IMR-90 (cell line): ENCODE data around the gene SLAMF9. TPM values are rescaled to one million over a fixed set of nuclear protein-coding genes. Genes with fewer than 3 reads are reported as not detected.
A peak's percentile ranks its signal among the peaks of the same experiment; 100 is the strongest.

ENCODE experiments used
- ATAC-seq: fragments of 200-7000 bp; cut with Tn5 transposase; 2 replicates; pipeline ENCODE4 v1.9.1; 2020; ENCODE audit warnings: low read depth, mild to moderate bottlenecking, moderate library complexity
- BruUV-seq: library from RNA; stranded (reverse); fragments of 400-500 nt; replicated peaks from 2 replicates; lab custom pipeline; 2021; lab: Mats Ljungman, UMichigan
- CTCF ChIA-PET: fragments of 300-600 bp; formaldehyde crosslinking; extraction: SDS; loops from one replicate; lab custom pipeline; 2021; ENCODE audit warnings: antibody characterized with exemption; lab: Yijun Ruan, JAX
- POLR2A ChIA-PET: fragments of 300-600 bp; sonication (Branson Sonifier 250); formaldehyde crosslinking; loops from one replicate; lab custom pipeline; 2022; ENCODE audit warnings: antibody characterized with exemption; ENCODE audit not compliant: unreplicated experiment; lab: Charles Lee
- DNase-seq: peaks from one replicate; pipeline ENCODE4 v3.0.0; 2013
- H2AFZ ChIP-seq: replicated peaks from 2 replicates; pipeline ENCODE3; 2013; ENCODE audit warnings: low read length, mild to moderate bottlenecking; ENCODE audit not compliant: poor library complexity
- H2AK5ac ChIP-seq: 2 replicates; pipeline ENCODE4 v1.6.1; 2013; ENCODE audit warnings: low read depth, low read length, inconsistent platforms
- H2AK9ac ChIP-seq: replicated peaks from 2 replicates; pipeline ENCODE3; 2013; ENCODE audit warnings: mild to moderate bottlenecking, low read depth, low read length, moderate library complexity; ENCODE audit not compliant: poor library complexity
- H2BK120ac ChIP-seq: 2 replicates; pipeline ENCODE4 v1.6.1; 2013; ENCODE audit warnings: low read depth, low read length, inconsistent platforms
- H2BK15ac ChIP-seq: 3 replicates; pipeline ENCODE4 v1.6.1; 2013; ENCODE audit warnings: low read depth, low read length, inconsistent platforms
- H2BK20ac ChIP-seq: 2 replicates; pipeline ENCODE4 v1.6.1; 2013; ENCODE audit warnings: low read depth, mild to moderate bottlenecking, inconsistent platforms, low read length, moderate library complexity
- H2BK5ac ChIP-seq: 2 replicates; pipeline ENCODE4 v1.6.1; 2013; ENCODE audit warnings: mild to moderate bottlenecking, low read depth, low read length, inconsistent platforms; ENCODE audit not compliant: poor library complexity, severe bottlenecking
- H3K14ac ChIP-seq: replicated peaks from 2 replicates; pipeline ENCODE4 v1.6.1; 2013; ENCODE audit warnings: low read depth, low read length, inconsistent platforms
- H3K18ac ChIP-seq: 2 replicates; pipeline ENCODE4 v1.6.1; 2013; ENCODE audit warnings: low read depth, low read length, control low read depth
- H3K23ac ChIP-seq: 2 replicates; pipeline ENCODE4 v1.6.1; 2013; ENCODE audit warnings: low read depth, low read length, inconsistent platforms
- H3K27ac ChIP-seq: 2 replicates; pipeline ENCODE4 v1.5.1; 2013; ENCODE audit warnings: mild to moderate bottlenecking, control low read depth, low read length; ENCODE audit not compliant: insufficient read depth
- H3K27me3 ChIP-seq: 2 replicates; pipeline ENCODE4 v1.6.1; 2013; ENCODE audit warnings: low read length; ENCODE audit not compliant: control insufficient read depth, insufficient read depth
- H3K36me3 ChIP-seq: 2 replicates; pipeline ENCODE4 v1.6.1; 2013; ENCODE audit warnings: low read length, mixed read lengths; ENCODE audit not compliant: control insufficient read depth, insufficient read depth
- H3K4ac ChIP-seq: 2 replicates; pipeline ENCODE4 v1.6.1; 2013; ENCODE audit warnings: low read depth, low read length, inconsistent platforms
- H3K4me1 ChIP-seq: 2 replicates; pipeline ENCODE4 v1.6.1; 2013; ENCODE audit warnings: low read length, mixed read lengths; ENCODE audit not compliant: control insufficient read depth, insufficient read depth
- H3K4me2 ChIP-seq: 2 replicates; pipeline ENCODE4 v1.6.1; 2013; ENCODE audit warnings: low read depth, mild to moderate bottlenecking, control low read depth, low read length, moderate library complexity
- H3K4me3 ChIP-seq: 2 replicates; pipeline ENCODE4 v1.5.1; 2013; ENCODE audit warnings: low read depth, mild to moderate bottlenecking, control low read depth, low read length, moderate library complexity; ENCODE audit not compliant: insufficient read depth
- H3K56ac ChIP-seq: 2 replicates; pipeline ENCODE4 v1.6.1; 2013; ENCODE audit warnings: low read length, inconsistent platforms; ENCODE audit not compliant: insufficient read depth; ENCODE audit errors: extremely low read depth
- H3K79me1 ChIP-seq, 2 experiments: 2 replicates each; pipeline ENCODE4 v1.6.1; 2013; ENCODE audit warnings: low read length in 2 of 2, inconsistent platforms in 1 of 2, low read depth in 1 of 2
- H3K9ac ChIP-seq: 2 replicates; pipeline ENCODE4 v1.6.1; 2013; ENCODE audit warnings: low read depth, low read length, control low read depth
- H3K9me1 ChIP-seq: 2 replicates; pipeline ENCODE4 v1.6.1; 2013; ENCODE audit warnings: low read length, inconsistent platforms; ENCODE audit not compliant: insufficient read depth
- H3K9me3 ChIP-seq: 2 replicates; pipeline ENCODE4 v1.6.1; 2013; ENCODE audit warnings: low read length; ENCODE audit not compliant: control insufficient read depth, insufficient read depth
- H4K20me1 ChIP-seq: 2 replicates; pipeline ENCODE4 v1.6.1; 2013; ENCODE audit warnings: low read length, inconsistent platforms; ENCODE audit not compliant: insufficient read depth
- H4K5ac ChIP-seq: 2 replicates; pipeline ENCODE4 v1.6.1; 2013; ENCODE audit warnings: mild to moderate bottlenecking, low read depth, low read length, control low read depth
- H4K8ac ChIP-seq, 2 experiments: 2 replicates each; pipeline ENCODE4 v1.6.1; 2013; ENCODE audit warnings: low read depth in 2 of 2, low read length in 2 of 2, control low read depth in 1 of 2, inconsistent platforms in 1 of 2
- H4K91ac ChIP-seq: 2 replicates; pipeline ENCODE4 v1.6.1; 2013; ENCODE audit warnings: low read depth, low read length, inconsistent platforms; ENCODE audit not compliant: insufficient read depth
- BHLHE40 ChIP-seq: fragments of 150-350 bp; IDR thresholded peaks from 2 replicates; pipeline ENCODE4 v1.6.1; 2016; ENCODE audit warnings: mild to moderate bottlenecking, low read depth, low read length
- CEBPB ChIP-seq: IDR thresholded peaks from 2 replicates; pipeline ENCODE4 v1.6.1; 2012; ENCODE audit warnings: low read depth, low read length, improper control_type of control experiment
- CHD1 ChIP-seq: IDR thresholded peaks from 2 replicates; pipeline ENCODE4 v1.6.1; 2012; ENCODE audit warnings: low read depth, low read length, improper control_type of control experiment
- FOS ChIP-seq: fragments of 150-350 bp; IDR thresholded peaks from 2 replicates; pipeline ENCODE4 v1.6.1; 2016; ENCODE audit warnings: low read depth, low read length
- MAFK ChIP-seq: IDR thresholded peaks from 2 replicates; pipeline ENCODE4 v1.6.1; 2012; ENCODE audit warnings: low read depth, low read length, improper control_type of control experiment
- MAZ ChIP-seq: IDR thresholded peaks from 2 replicates; pipeline ENCODE4 v1.6.1; 2012; ENCODE audit warnings: low read depth, mild to moderate bottlenecking, low read length, improper control_type of control experiment, moderate library complexity, borderline replicate concordance
- MXI1 ChIP-seq: IDR thresholded peaks from 2 replicates; pipeline ENCODE4 v1.6.1; 2012; ENCODE audit warnings: low read depth, mild to moderate bottlenecking, low read length, moderate library complexity, borderline replicate concordance
- NFE2L2 ChIP-seq: fragments of 150-350 bp; IDR thresholded peaks from 2 replicates; pipeline ENCODE4 v1.6.1; 2016; ENCODE audit warnings: low read depth, mild to moderate bottlenecking, low read length
- POLR2A ChIP-seq: IDR thresholded peaks from 2 replicates; pipeline ENCODE4 v1.6.1; 2012; ENCODE audit warnings: mild to moderate bottlenecking, low read depth, low read length
- RAD21 ChIP-seq: IDR thresholded peaks from 2 replicates; pipeline ENCODE4 v1.6.1; 2012; ENCODE audit warnings: low read length, improper control_type of control experiment
- RCOR1 ChIP-seq: IDR thresholded peaks from 2 replicates; pipeline ENCODE4 v1.6.1; 2012; ENCODE audit warnings: mild to moderate bottlenecking, low read length, improper control_type of control experiment; ENCODE audit not compliant: insufficient replicate concordance
- RFX5 ChIP-seq: IDR thresholded peaks from 2 replicates; pipeline ENCODE4 v1.8.0; 2012; ENCODE audit warnings: low read depth, mild to moderate bottlenecking, low read length, moderate library complexity
- SMC3 ChIP-seq: fragments of 150-350 bp; IDR thresholded peaks from 2 replicates; pipeline ENCODE4 v1.6.1; 2016; ENCODE audit warnings: low read depth, mild to moderate bottlenecking, antibody characterized with exemption, low read length, moderate library complexity
- WGBS, 2 experiments: methylation state at CpG; one replicate each; pipeline versions ENCODE4 v1.1.5 to v1.1.7; 2013; ENCODE audit warnings: missing lambda C conversion rate in 2 of 2; ENCODE audit not compliant: insufficient read length in 1 of 2; ENCODE audit errors: extremely low coverage in 2 of 2; 5-methylcytosine and 5-hydroxymethylcytosine counted together
- dilution Hi-C: fragments of 300-500 bp; cut with HindIII; formaldehyde crosslinking; loops from one replicate; pipeline ENCODE4 v1.14.3; 2018; ENCODE audit warnings: low sequenced_read_pairs; ENCODE audit not compliant: unreplicated experiment
- in situ Hi-C: fragments of 300-500 bp; cut with MboI; formaldehyde crosslinking; loops from 3 replicates; pipeline ENCODE4 v1.14.3; 2019; ENCODE audit warnings: low sequenced_read_pairs, inconsistent platforms, mixed read lengths
- intact Hi-C: fragments of 100-400 bp; cut with micrococcal nuclease; formaldehyde crosslinking; loops from 2 replicates; pipeline ENCODE4 v1.10.0; 2022
- polyA plus RNA-seq, 3 experiments: library from polyadenylated mRNA; depleted of rRNA; stranded (reverse); fragments of >200 nt; gene quantifications; 2 replicates each; pipeline ENCODE4 v1.2.3, GENCODE V29; 2012; ENCODE audit warnings: low replicate concordance in 1 of 3
- total RNA-seq: library from RNA; depleted of rRNA; stranded (reverse); fragments of >200 nt; gene quantifications from 2 replicates; pipeline ENCODE4 v1.2.3, GENCODE V29; 2012
- TF ChIP-seq, protein P1 (sequence below): fragments of 150-350 bp; IDR thresholded peaks from 2 replicates; pipeline ENCODE4 v1.6.1; 2016; ENCODE audit warnings: low read depth, mild to moderate bottlenecking, low read length, moderate library complexity, borderline replicate concordance
- TF ChIP-seq, protein P2 (sequence below): fragments of 150-350 bp; IDR thresholded peaks from 2 replicates; pipeline ENCODE4 v1.6.1; 2017; ENCODE audit warnings: mild to moderate bottlenecking, antibody characterized with exemption, low read length, low read depth
- TF ChIP-seq, protein P3 (sequence below): conservative IDR thresholded peaks from 2 replicates; pipeline ENCODE4 v1.5.1; 2012; ENCODE audit warnings: mild to moderate bottlenecking, low read depth, low read length, improper control_type of control experiment

The SLAMF9 gene
- total and polyA plus RNA-seq, 2 of the 4 experiments (the other 2 are of a cell fraction), result 0.18 to 0.67 TPM

DNA sequence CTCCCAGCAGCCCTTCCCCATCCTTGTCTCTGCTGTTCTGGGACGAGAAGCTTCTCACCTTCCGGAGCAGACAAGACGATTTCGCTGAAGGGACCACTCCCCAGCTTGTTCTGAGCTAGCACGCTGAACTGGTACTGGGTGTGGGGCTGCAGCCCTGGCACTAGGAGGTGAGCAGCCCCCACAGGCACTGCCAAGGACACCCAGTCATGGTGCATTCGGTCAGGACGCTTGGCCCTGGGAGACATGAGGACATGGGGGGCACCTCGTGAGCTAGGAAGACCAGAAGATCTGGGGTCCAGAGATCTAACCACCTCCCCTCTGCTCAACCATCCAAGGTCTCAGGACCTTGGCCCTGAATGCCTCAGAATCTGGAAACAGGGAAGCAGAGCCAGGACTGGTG, 23.4 kb downstream of the SLAMF9 start:
- dilution Hi-C loops, result no loop called here
- no CpG with 5 or more reads among the region's 8 CpGs for WGBS, 2 experiments
- H3K79me1 ChIP-seq, result 0 out of 4 replicates have a peak, but pooled peaks cover 0 to 4% of the 10 kb centered on the region in 2 experiments

More for the DNA sequence above, 23.4 kb downstream of the SLAMF9 start:
- no peak for TF ChIP-seq MAZ
- TF ChIP-seq SMC3, result no peak
- TF ChIP-seq NFE2L2, result no peak
- TF ChIP-seq POLR2A, result no peak
- no peak for TF ChIP-seq MAFK
- TF ChIP-seq BHLHE40, result no peak
- no peak for TF ChIP-seq RAD21
- TF ChIP-seq CHD1, result no peak
- TF ChIP-seq, protein P1, sequence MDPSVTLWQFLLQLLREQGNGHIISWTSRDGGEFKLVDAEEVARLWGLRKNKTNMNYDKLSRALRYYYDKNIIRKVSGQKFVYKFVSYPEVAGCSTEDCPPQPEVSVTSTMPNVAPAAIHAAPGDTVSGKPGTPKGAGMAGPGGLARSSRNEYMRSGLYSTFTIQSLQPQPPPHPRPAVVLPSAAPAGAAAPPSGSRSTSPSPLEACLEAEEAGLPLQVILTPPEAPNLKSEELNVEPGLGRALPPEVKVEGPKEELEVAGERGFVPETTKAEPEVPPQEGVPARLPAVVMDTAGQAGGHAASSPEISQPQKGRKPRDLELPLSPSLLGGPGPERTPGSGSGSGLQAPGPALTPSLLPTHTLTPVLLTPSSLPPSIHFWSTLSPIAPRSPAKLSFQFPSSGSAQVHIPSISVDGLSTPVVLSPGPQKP, result no peak
- TF ChIP-seq RFX5, result no peak
- no peak for TF ChIP-seq MXI1
- TF ChIP-seq, protein P2, sequence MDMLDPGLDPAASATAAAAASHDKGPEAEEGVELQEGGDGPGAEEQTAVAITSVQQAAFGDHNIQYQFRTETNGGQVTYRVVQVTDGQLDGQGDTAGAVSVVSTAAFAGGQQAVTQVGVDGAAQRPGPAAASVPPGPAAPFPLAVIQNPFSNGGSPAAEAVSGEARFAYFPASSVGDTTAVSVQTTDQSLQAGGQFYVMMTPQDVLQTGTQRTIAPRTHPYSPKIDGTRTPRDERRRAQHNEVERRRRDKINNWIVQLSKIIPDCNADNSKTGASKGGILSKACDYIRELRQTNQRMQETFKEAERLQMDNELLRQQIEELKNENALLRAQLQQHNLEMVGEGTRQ, result no peak
- no peak for TF ChIP-seq RCOR1
- TF ChIP-seq CEBPB, result no peak
- no peak for TF ChIP-seq FOS
- TF ChIP-seq, protein P3, sequence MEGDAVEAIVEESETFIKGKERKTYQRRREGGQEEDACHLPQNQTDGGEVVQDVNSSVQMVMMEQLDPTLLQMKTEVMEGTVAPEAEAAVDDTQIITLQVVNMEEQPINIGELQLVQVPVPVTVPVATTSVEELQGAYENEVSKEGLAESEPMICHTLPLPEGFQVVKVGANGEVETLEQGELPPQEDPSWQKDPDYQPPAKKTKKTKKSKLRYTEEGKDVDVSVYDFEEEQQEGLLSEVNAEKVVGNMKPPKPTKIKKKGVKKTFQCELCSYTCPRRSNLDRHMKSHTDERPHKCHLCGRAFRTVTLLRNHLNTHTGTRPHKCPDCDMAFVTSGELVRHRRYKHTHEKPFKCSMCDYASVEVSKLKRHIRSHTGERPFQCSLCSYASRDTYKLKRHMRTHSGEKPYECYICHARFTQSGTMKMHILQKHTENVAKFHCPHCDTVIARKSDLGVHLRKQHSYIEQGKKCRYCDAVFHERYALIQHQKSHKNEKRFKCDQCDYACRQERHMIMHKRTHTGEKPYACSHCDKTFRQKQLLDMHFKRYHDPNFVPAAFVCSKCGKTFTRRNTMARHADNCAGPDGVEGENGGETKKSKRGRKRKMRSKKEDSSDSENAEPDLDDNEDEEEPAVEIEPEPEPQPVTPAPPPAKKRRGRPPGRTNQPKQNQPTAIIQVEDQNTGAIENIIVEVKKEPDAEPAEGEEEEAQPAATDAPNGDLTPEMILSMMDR, result no peak
- no peak overlapping the region for H2AK5ac ChIP-seq
- no peaks in the 10 kb centered on the region for H3K36me3 ChIP-seq
- H3K14ac ChIP-seq, result no peak overlapping the region
- H4K5ac ChIP-seq, result no peak overlapping the region
- CTCF ChIA-PET, result interaction anchor here (1.1 kb wide), 1 partner anchor 77 kb away, joined by 4 read pairs; no protein-coding TSS in a partner anchor
- intact Hi-C loops (no loop called here), in situ Hi-C loops (loop anchor here (10.0 kb wide), 1 partner anchor 444 kb away; no protein-coding TSS in a partner anchor)
- no peak overlapping the region for H2BK5ac ChIP-seq
- H3K18ac ChIP-seq, result no peak overlapping the region
- H2BK120ac ChIP-seq, result no peak overlapping the region
- H2AFZ ChIP-seq, result peak overlapping the region; percentile 34
- no peak overlapping the region for H4K91ac ChIP-seq
- no peak overlapping the region for H3K23ac ChIP-seq
- H3K9ac ChIP-seq, result no peak overlapping the region
- H3K9me1 ChIP-seq, result 0 out of 2 replicates have a peak, but pooled peaks cover 3% of the 10 kb centered on the region
- ATAC-seq (no peak), DNase-seq (no peak)
- POLR2A ChIA-PET, result no interaction called here
- no peak overlapping the region for H4K8ac ChIP-seq
- no peak overlapping the region for H3K27ac ChIP-seq
- H3K4me1 ChIP-seq, result peaks cover 4% of the 10 kb centered on the region
- peaks cover 8% of the 10 kb centered on the region; the same call in 1 of the 2 replicates for H3K27me3 ChIP-seq
- no peak overlapping the region for H3K4ac ChIP-seq
- H3K56ac ChIP-seq, result no peak overlapping the region
- no peaks in the 10 kb centered on the region for H3K9me3 ChIP-seq
- H4K20me1 ChIP-seq, result no peaks in the 10 kb centered on the region
- BruUV-seq, result no TSS peak
- H3K4me2 ChIP-seq, result no peak overlapping the region
- no peak overlapping the region for H2BK15ac ChIP-seq
- H3K4me3 ChIP-seq, result no peak overlapping the region
- H2AK9ac ChIP-seq, result no peak overlapping the region
- H2BK20ac ChIP-seq, result no peak overlapping the region
